ENCODE results near the gene ZNRF2.
"Not testable (repeated sequence)": the region's sequence is repeated elsewhere in the genome, so short reads cannot be mapped to it uniquely, and the experiment has no call there.

ZNRF2 gene

GRCh38 chr7:30264052-30264451 lies 20.3 kb upstream of the ZNRF2 start:
- no CpG with 5 or more reads among the region's 4 CpGs for WGBS, 2 donors (ENCODE audit: extremely low coverage in 2 of 2, insufficient read length in 2 of 2, insufficient replicate concordance in 1 of 2)
- no peaks in the 10 kb centered on the region for H3K79me1 ChIP-seq (ENCODE audit: low read depth, low read length)
- H3K23ac ChIP-seq (ENCODE audit: low read depth, low read length, poor library complexity): no peak overlapping the region
- H4K91ac ChIP-seq (ENCODE audit: low read depth, low read length, poor library complexity): no peak overlapping the region
- no peak overlapping the region for H2AFZ ChIP-seq (ENCODE audit: low read length)
- H2AK5ac ChIP-seq (ENCODE audit: low read depth, low read length): no peak overlapping the region
- no peak overlapping the region for H3K18ac ChIP-seq (ENCODE audit: low read length)
- no peaks in the 10 kb centered on the region for H3K36me3 ChIP-seq (replicated peaks in 1 of 2; ENCODE audit: control insufficient read depth in 2 of 2, insufficient read depth in 2 of 2, low read length in 2 of 2)
- no peaks in the 10 kb centered on the region for H3K4me1 ChIP-seq (ENCODE audit: control insufficient read depth in 2 of 2, insufficient read depth in 1 of 2, low read depth in 1 of 2, low read length in 2 of 2)
- no peak overlapping the region for H2BK15ac ChIP-seq (ENCODE audit: low read length)
- H2BK12ac ChIP-seq (ENCODE audit: low read length): no peak overlapping the region
- no peak overlapping the region for H3K4me3 ChIP-seq (ENCODE audit: low read length in 2 of 2)
- H3K9me3 ChIP-seq (replicated peaks in 1 of 2; ENCODE audit: control insufficient read depth in 2 of 2, insufficient read depth in 1 of 2, low read depth in 1 of 2, low read length in 2 of 2): no peaks in the 10 kb centered on the region
- no peak overlapping the region for H3K9ac ChIP-seq (ENCODE audit: low read depth, low read length, poor library complexity)
- no peak for DNase-seq (ENCODE audit: low spot score)
- H3K27me3 ChIP-seq (ENCODE audit: control insufficient read depth in 3 of 3, insufficient read depth in 3 of 3, low read depth in 1 of 3, low read length in 3 of 3): no peaks in the 10 kb centered on the region
- no peak overlapping the region for H4K8ac ChIP-seq (ENCODE audit: low read depth, low read length)
- H2BK120ac ChIP-seq (ENCODE audit: low read depth, low read length): no peak overlapping the region
- H2BK5ac ChIP-seq (ENCODE audit: low read length): no peak overlapping the region
- H3K14ac ChIP-seq (ENCODE audit: low read length): no peak overlapping the region
- no peak overlapping the region for H3K4ac ChIP-seq (ENCODE audit: low read length)
- H3K4me2 ChIP-seq (ENCODE audit: insufficient read depth, low read length, poor library complexity, severe bottlenecking): no peak overlapping the region
- H3K27ac ChIP-seq (replicated peaks; ENCODE audit: low read length): no peak overlapping the region

GRCh38 chr7:30265189-30265588 lies 19.2 kb upstream of the ZNRF2 start:
- not testable (repeated sequence) for H3K79me1 ChIP-seq (ENCODE audit: low read depth, low read length); H4K91ac ChIP-seq (ENCODE audit: low read depth, low read length, poor library complexity); H2BK120ac ChIP-seq (ENCODE audit: low read depth, low read length); H3K4me3 ChIP-seq (ENCODE audit: low read length in 2 of 2); H3K4ac ChIP-seq (ENCODE audit: low read length); H3K23ac ChIP-seq (ENCODE audit: low read depth, low read length, poor library complexity); H2BK15ac ChIP-seq (ENCODE audit: low read length); H3K4me1 ChIP-seq (ENCODE audit: control insufficient read depth in 2 of 2, insufficient read depth in 1 of 2, low read depth in 1 of 2, low read length in 2 of 2); H3K4me2 ChIP-seq (ENCODE audit: insufficient read depth, low read length, poor library complexity, severe bottlenecking); H2AK5ac ChIP-seq (ENCODE audit: low read depth, low read length); H4K8ac ChIP-seq (ENCODE audit: low read depth, low read length); H3K9ac ChIP-seq (ENCODE audit: low read depth, low read length, poor library complexity); H3K9me3 ChIP-seq (replicated peaks in 1 of 2; ENCODE audit: control insufficient read depth in 2 of 2, insufficient read depth in 1 of 2, low read depth in 1 of 2, low read length in 2 of 2); H3K36me3 ChIP-seq (replicated peaks in 1 of 2; ENCODE audit: control insufficient read depth in 2 of 2, insufficient read depth in 2 of 2, low read length in 2 of 2); DNase-seq (ENCODE audit: low spot score); H3K14ac ChIP-seq (ENCODE audit: low read length); H2BK5ac ChIP-seq (ENCODE audit: low read length); H2AFZ ChIP-seq (ENCODE audit: low read length); H3K18ac ChIP-seq (ENCODE audit: low read length); H3K27ac ChIP-seq (replicated peaks; ENCODE audit: low read length); H2BK12ac ChIP-seq (ENCODE audit: low read length)
- no CpG with 5 or more reads among the region's 4 CpGs for WGBS, 2 donors (ENCODE audit: extremely low coverage in 2 of 2, insufficient read length in 2 of 2, insufficient replicate concordance in 1 of 2)
- H3K27me3 ChIP-seq (ENCODE audit: control insufficient read depth in 3 of 3, insufficient read depth in 3 of 3, low read depth in 1 of 3, low read length in 3 of 3): peaks cover 0 to 10% (median 0%) of the 10 kb centered on the region in 3 experiments

- H2BK120ac ChIP-seq (ENCODE audit: low read depth, low read length): no peak overlapping the region
- H3K4me3 ChIP-seq (ENCODE audit: low read length in 2 of 2): no peak overlapping the region
- DNase-seq (ENCODE audit: low spot score): no peak
- no peaks in the 10 kb centered on the region for H3K79me1 ChIP-seq (ENCODE audit: low read depth, low read length)
- H4K8ac ChIP-seq (ENCODE audit: low read depth, low read length): no peak overlapping the region
- H3K4ac ChIP-seq (ENCODE audit: low read length): no peak overlapping the region
- H3K27me3 ChIP-seq (ENCODE audit: control insufficient read depth in 3 of 3, insufficient read depth in 3 of 3, low read depth in 1 of 3, low read length in 3 of 3): peaks cover 0 to 16% (median 2%) of the 10 kb centered on the region in 3 experiments
- H3K23ac ChIP-seq (ENCODE audit: low read depth, low read length, poor library complexity): no peak overlapping the region
- WGBS, 2 donors (ENCODE audit: extremely low coverage in 2 of 2, insufficient read length in 2 of 2, insufficient replicate concordance in 1 of 2): no CpG with 5 or more reads among the region's 1 CpG
- no peak overlapping the region for H3K18ac ChIP-seq (ENCODE audit: low read length)
- H3K14ac ChIP-seq (ENCODE audit: low read length): no peak overlapping the region
- no peaks in the 10 kb centered on the region for H3K9me3 ChIP-seq (replicated peaks in 1 of 2; ENCODE audit: control insufficient read depth in 2 of 2, insufficient read depth in 1 of 2, low read depth in 1 of 2, low read length in 2 of 2)
- no peak overlapping the region for H2BK12ac ChIP-seq (ENCODE audit: low read length)
- no peak overlapping the region for H3K4me2 ChIP-seq (ENCODE audit: insufficient read depth, low read length, poor library complexity, severe bottlenecking)
- H2AFZ ChIP-seq (ENCODE audit: low read length): no peak overlapping the region
- no peak overlapping the region for H3K9ac ChIP-seq (ENCODE audit: low read depth, low read length, poor library complexity)
- no peaks in the 10 kb centered on the region for H3K36me3 ChIP-seq (replicated peaks in 1 of 2; ENCODE audit: control insufficient read depth in 2 of 2, insufficient read depth in 2 of 2, low read length in 2 of 2)
- H3K4me1 ChIP-seq (ENCODE audit: control insufficient read depth in 2 of 2, insufficient read depth in 1 of 2, low read depth in 1 of 2, low read length in 2 of 2): no peaks in the 10 kb centered on the region
- no peak overlapping the region for H2BK5ac ChIP-seq (ENCODE audit: low read length)
- H4K91ac ChIP-seq (ENCODE audit: low read depth, low read length, poor library complexity): no peak overlapping the region
- no peak overlapping the region for H2BK15ac ChIP-seq (ENCODE audit: low read length)
- H2AK5ac ChIP-seq (ENCODE audit: low read depth, low read length): no peak overlapping the region
- no peak overlapping the region for H3K27ac ChIP-seq (replicated peaks; ENCODE audit: low read length)
Observed at GRCh38 chr7:30266686-30267085, 17.7 kb upstream of the ZNRF2 start.

- Histone ChIP-seq H3K14ac (ENCODE audit: low read length) (no peak overlapping the region), H3K4ac (ENCODE audit: low read length) (no peak overlapping the region), H3K79me1 (ENCODE audit: low read depth, low read length) (no peaks in the 10 kb centered on the region), H2BK120ac (ENCODE audit: low read depth, low read length) (no peak overlapping the region), H2AFZ (ENCODE audit: low read length) (no peak overlapping the region), H2BK15ac (ENCODE audit: low read length) (no peak overlapping the region), H3K18ac (ENCODE audit: low read length) (no peak overlapping the region), H3K27me3 (ENCODE audit: control insufficient read depth in 3 of 3, insufficient read depth in 3 of 3, low read depth in 1 of 3, low read length in 3 of 3) (peaks cover 0 to 25% (median 2%) of the 10 kb centered on the region in 3 experiments), H3K4me3 (ENCODE audit: low read length in 2 of 2) (no peak overlapping the region), H2BK12ac (ENCODE audit: low read length) (no peak overlapping the region), H3K9ac (ENCODE audit: low read depth, low read length, poor library complexity) (no peak overlapping the region), H3K4me1 (ENCODE audit: control insufficient read depth in 2 of 2, insufficient read depth in 1 of 2, low read depth in 1 of 2, low read length in 2 of 2) (no peaks in the 10 kb centered on the region), H4K8ac (ENCODE audit: low read depth, low read length) (no peak overlapping the region), H3K36me3 (replicated peaks in 1 of 2; ENCODE audit: control insufficient read depth in 2 of 2, insufficient read depth in 2 of 2, low read length in 2 of 2) (no peaks in the 10 kb centered on the region), H4K91ac (ENCODE audit: low read depth, low read length, poor library complexity) (no peak overlapping the region), H3K27ac (replicated peaks; ENCODE audit: low read length) (no peak overlapping the region), H3K4me2 (ENCODE audit: insufficient read depth, low read length, poor library complexity, severe bottlenecking) (no peak overlapping the region), H3K23ac (ENCODE audit: low read depth, low read length, poor library complexity) (no peak overlapping the region), H3K9me3 (replicated peaks in 1 of 2; ENCODE audit: control insufficient read depth in 2 of 2, insufficient read depth in 1 of 2, low read depth in 1 of 2, low read length in 2 of 2) (no peaks in the 10 kb centered on the region), H2BK5ac (ENCODE audit: low read length) (no peak overlapping the region), H2AK5ac (ENCODE audit: low read depth, low read length) (no peak overlapping the region)
- DNase-seq (ENCODE audit: low spot score): no peak
- WGBS, 2 donors (ENCODE audit: extremely low coverage in 2 of 2, insufficient read length in 2 of 2, insufficient replicate concordance in 1 of 2): no CpG with 5 or more reads among the region's 6 CpGs
Observed at GRCh38 chr7:30268586-30268985, 15.8 kb upstream of the ZNRF2 start.
